ENCODE measurements around the gene CNTRL.

GRCh38 chr9:121098567-121099198, 23.9 kb downstream of the CNTRL start:
- no peak for TF ChIP-seq CTCF (IDR thresholded peaks at IDR 0.05)
- no peak for TF ChIP-seq POLR2A (IDR thresholded peaks at IDR 0.05)
- no peak for TF ChIP-seq POLR2AphosphoS5 (IDR thresholded peaks at IDR 0.05)

Data from stomach (tissue), 4 donors.